HG03196 (cell line): Measurements from ENCODE around the gene NBPF26.
"Not testable (repeated sequence)": the region's sequence is repeated elsewhere in the genome, so short reads cannot be mapped to it uniquely, and the experiment has no call there.

Experiments
- ATAC-seq: cut with Tn5 transposase; IDR thresholded peaks from one replicate; pipeline ENCODE4 v1.9.1; 2021; ENCODE audit not compliant: unreplicated experiment

NBPF26 gene

GRCh38 chr1:120723715-120724402 is at the start of gene NBPF26:
Gene NBPF26, plus strand, starts transcription at chr1:120723945.
- not testable (repeated sequence) for ATAC-seq

GRCh38 chr1:120680106-120680819 is 43.5 kb upstream of the NBPF26 start:
- not testable (repeated sequence) for ATAC-seq

- ATAC-seq = not testable (repeated sequence)
These were observed 42.8 kb upstream of the NBPF26 start for GRCh38 chr1:120680938-120681337.

- ATAC-seq = not testable (repeated sequence)
These were observed 39.3 kb upstream of the NBPF26 start for GRCh38 chr1:120684397-120684796.

GRCh38 chr1:120685622-120686021 is 38.1 kb upstream of the NBPF26 start:
- not testable (repeated sequence) for ATAC-seq

- ATAC-seq = not testable (repeated sequence)
These were observed 36.5 kb upstream of the NBPF26 start for GRCh38 chr1:120687250-120687649.

- ATAC-seq = not testable (repeated sequence)
These were observed 22.8 kb upstream of the NBPF26 start for GRCh38 chr1:120700807-120701562.

- not testable (repeated sequence) for ATAC-seq
These were observed 409 bp upstream of the NBPF26 start for GRCh38 chr1:120723358-120723714.

- ATAC-seq = not testable (repeated sequence)
These were observed 762 bp downstream of the NBPF26 start for GRCh38 chr1:120724507-120724906.

- not testable (repeated sequence) for ATAC-seq
These were observed 5.1 kb downstream of the NBPF26 start for GRCh38 chr1:120728811-120729210.

- ATAC-seq = not testable (repeated sequence)
These were observed 45.3 kb downstream of the NBPF26 start for GRCh38 chr1:120769090-120769489.

- not testable (repeated sequence) for ATAC-seq
These were observed 81.7 kb downstream of the NBPF26 start for GRCh38 chr1:120805452-120805851.

GRCh38 chr1:120811822-120812221 is 88.1 kb downstream of the NBPF26 start:
- ATAC-seq = not testable (repeated sequence)

GRCh38 chr1:120825051-120825450 is 101.3 kb downstream of the NBPF26 start:
- ATAC-seq = not testable (repeated sequence)

GRCh38 chr1:120826623-120827022 is 102.9 kb downstream of the NBPF26 start:
- ATAC-seq = not testable (repeated sequence)

- not testable (repeated sequence) for ATAC-seq
These were observed 120.6 kb downstream of the NBPF26 start for GRCh38 chr1:120844186-120844944.

GRCh38 chr1:120844945-120845330 is 121.2 kb downstream of the NBPF26 start:
- ATAC-seq = not testable (repeated sequence)

GRCh38 chr1:120849400-120850286 is 125.9 kb downstream of the NBPF26 start:
- ATAC-seq = not testable (repeated sequence)

GRCh38 chr1:120850287-120850536 is 126.5 kb downstream of the NBPF26 start:
- not testable (repeated sequence) for ATAC-seq
